ENCODE measurements around the gene WNT3A.

Gene WNT3A

GRCh38 chr1:228072658-228073043 lies 65.9 kb downstream of the WNT3A start:
- no peak for DNase-seq

- no peak for DNase-seq
These were observed 66.5 kb downstream of the WNT3A start for GRCh38 chr1:228073061-228073856.

GRCh38 chr1:228073857-228074545 lies 67.2 kb downstream of the WNT3A start:
- DNase-seq, result no peak

- no peak for DNase-seq
These were observed 68.3 kb downstream of the WNT3A start for GRCh38 chr1:228074954-228075730.

GRCh38 chr1:228075801-228076271 lies 69.0 kb downstream of the WNT3A start:
- no peak for DNase-seq

GRCh38 chr1:228076796-228077430 lies 70.1 kb downstream of the WNT3A start:
- DNase-seq, result no peak

- no peak for DNase-seq
These were observed 71.0 kb downstream of the WNT3A start for GRCh38 chr1:228077565-228078330.

- no peak for DNase-seq
These were observed 72.2 kb downstream of the WNT3A start for GRCh38 chr1:228079013-228079412.

GRCh38 chr1:228079601-228080263 lies 72.9 kb downstream of the WNT3A start:
- no peak for DNase-seq

- no peak for DNase-seq
These were observed 74.3 kb downstream of the WNT3A start for GRCh38 chr1:228081144-228081543.

GRCh38 chr1:228081578-228082213 lies 74.9 kb downstream of the WNT3A start:
- DNase-seq, result no peak

- peak; percentile 78 for DNase-seq
These were observed 75.6 kb downstream of the WNT3A start, which contains the start of gene ARF1 for GRCh38 chr1:228082214-228082917. Gene ARF1 (plus strand): TSS chr1:228082708. CDS start chr1:228097115, 14,407 bp downstream.

- DNase-seq, result no peak
These were observed 76.4 kb downstream of the WNT3A start for GRCh38 chr1:228082918-228083870.

- no peak for DNase-seq
These were observed 77.1 kb downstream of the WNT3A start for GRCh38 chr1:228083871-228084278.

- DNase-seq, result no peak
These were observed 77.5 kb downstream of the WNT3A start for GRCh38 chr1:228084325-228084724.

- no peak for DNase-seq
These were observed 78.0 kb downstream of the WNT3A start for GRCh38 chr1:228084797-228085196.

- no peak for DNase-seq
These were observed 78.6 kb downstream of the WNT3A start for GRCh38 chr1:228085287-228085951.

- no peak for DNase-seq
These were observed 81.0 kb downstream of the WNT3A start for GRCh38 chr1:228087771-228088251.

Measured in NCI-H510A (cell line).